AG04450 (cell line): ENCODE data around the gene TBK1. TPM values are rescaled to one million over a fixed set of nuclear protein-coding genes. Genes with fewer than 3 reads are reported as not detected.
A peak's percentile ranks its signal among the peaks of the same experiment; 100 is the strongest.

ENCODE experiments used
- CTCF ChIA-PET: fragments of 300-600, 350-600 bp; formaldehyde crosslinking; extraction: SDS; loops from one replicate; lab custom pipeline; 2022; ENCODE audit warnings: antibody characterized with exemption, inconsistent platforms; lab: Charles Lee
- POLR2A ChIA-PET: fragments of 350-600 bp; formaldehyde crosslinking; extraction: SDS; loops from one replicate; lab custom pipeline; 2021; ENCODE audit warnings: antibody characterized with exemption, inconsistent platforms; lab: Yijun Ruan, JAX
- DNase-seq: peaks from one replicate; pipeline ENCODE4 v3.0.0-alpha.2; 2011; ENCODE audit warnings: low read depth, low spot score
- H3K27ac ChIP-seq: one replicate; pipeline ENCODE4 v1.5.1; 2012; ENCODE audit warnings: low read depth, low read length, control low read depth
- H3K27me3 ChIP-seq: one replicate; pipeline ENCODE4 v1.6.0; 2012; ENCODE audit warnings: low read length; ENCODE audit not compliant: control insufficient read depth, insufficient read depth
- H3K4me3 ChIP-seq: 2 replicates; pipeline ENCODE4 v1.5.1; 2011; ENCODE audit warnings: mild to moderate bottlenecking, low read depth, low read length, control low read depth
- H3K9me3 ChIP-seq: 2 replicates; pipeline ENCODE4 v1.5.1; 2012; ENCODE audit warnings: low read length; ENCODE audit not compliant: control insufficient read depth, insufficient read depth
- polyA plus RNA-seq: library from polyadenylated mRNA; depleted of rRNA; stranded (reverse); fragments of >200 nt; gene quantifications from 2 replicates; pipeline ENCODE4 v1.2.3, GENCODE V29; 2011
- TF ChIP-seq, protein P1 (sequence below): IDR thresholded peaks from 2 replicates; pipeline ENCODE4 v1.5.1; 2011; ENCODE audit warnings: low read depth, low read length, control low read depth, inconsistent platforms

TBK1 gene
- polyA plus RNA-seq, 1 experiment, result 27.2 TPM

DNA sequence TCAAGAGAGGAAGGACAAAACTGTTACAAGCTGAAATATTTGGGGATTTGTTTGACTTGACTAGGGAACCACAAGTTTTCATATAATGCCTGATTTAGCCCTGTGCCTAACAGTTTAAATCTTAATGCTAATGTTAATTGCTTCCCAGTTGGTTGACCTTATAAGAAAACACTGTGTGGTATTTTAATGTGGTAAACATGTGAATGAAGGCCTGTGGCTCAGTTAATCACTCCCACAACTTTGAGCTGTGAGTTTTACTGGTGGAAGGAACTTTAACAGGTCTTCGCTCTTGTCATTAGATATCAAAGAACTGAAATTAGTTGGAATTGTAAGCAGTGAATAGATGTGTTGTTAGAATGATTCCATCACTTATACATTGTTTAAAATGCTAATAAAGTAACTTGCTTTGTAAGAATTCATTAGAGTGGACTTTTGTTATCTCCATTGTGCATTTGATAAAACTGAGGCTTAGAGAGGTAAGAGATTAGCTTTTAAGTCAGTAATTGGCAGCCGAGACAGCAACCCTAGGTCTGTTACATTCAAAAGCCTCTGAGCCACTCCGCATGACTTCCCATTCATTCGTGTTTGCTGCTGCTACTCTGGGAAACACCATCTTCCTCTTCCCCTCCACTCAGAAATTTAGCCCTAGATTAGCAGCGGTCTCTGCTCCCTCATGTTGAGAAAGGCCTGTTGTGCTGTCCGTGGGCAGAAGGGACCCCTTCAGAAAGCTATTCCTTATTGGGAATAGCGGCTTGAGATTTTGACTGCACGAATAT is 1.0 kb upstream of the TBK1 start:
- DNase-seq, result no peak
- H3K27ac ChIP-seq, result peak overlapping the region; percentile 47
- ChIA-PET CTCF (interaction anchor here (0.9 kb wide), 1 partner anchor 9 kb away, joined by 3 read pairs; no protein-coding TSS in a partner anchor), POLR2A (interaction anchor here (0.6 kb wide), 1 partner anchor 13 kb away, joined by 3 read pairs; no protein-coding TSS in a partner anchor)
- H3K4me3 ChIP-seq, result peak overlapping the region; percentile 85
- H3K9me3 ChIP-seq, result no peaks in the 10 kb centered on the region; the same call in 1 of the 2 replicates
- no peaks in the 10 kb centered on the region for H3K27me3 ChIP-seq
- TF ChIP-seq, protein P1, sequence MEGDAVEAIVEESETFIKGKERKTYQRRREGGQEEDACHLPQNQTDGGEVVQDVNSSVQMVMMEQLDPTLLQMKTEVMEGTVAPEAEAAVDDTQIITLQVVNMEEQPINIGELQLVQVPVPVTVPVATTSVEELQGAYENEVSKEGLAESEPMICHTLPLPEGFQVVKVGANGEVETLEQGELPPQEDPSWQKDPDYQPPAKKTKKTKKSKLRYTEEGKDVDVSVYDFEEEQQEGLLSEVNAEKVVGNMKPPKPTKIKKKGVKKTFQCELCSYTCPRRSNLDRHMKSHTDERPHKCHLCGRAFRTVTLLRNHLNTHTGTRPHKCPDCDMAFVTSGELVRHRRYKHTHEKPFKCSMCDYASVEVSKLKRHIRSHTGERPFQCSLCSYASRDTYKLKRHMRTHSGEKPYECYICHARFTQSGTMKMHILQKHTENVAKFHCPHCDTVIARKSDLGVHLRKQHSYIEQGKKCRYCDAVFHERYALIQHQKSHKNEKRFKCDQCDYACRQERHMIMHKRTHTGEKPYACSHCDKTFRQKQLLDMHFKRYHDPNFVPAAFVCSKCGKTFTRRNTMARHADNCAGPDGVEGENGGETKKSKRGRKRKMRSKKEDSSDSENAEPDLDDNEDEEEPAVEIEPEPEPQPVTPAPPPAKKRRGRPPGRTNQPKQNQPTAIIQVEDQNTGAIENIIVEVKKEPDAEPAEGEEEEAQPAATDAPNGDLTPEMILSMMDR, result no peak

DNA sequence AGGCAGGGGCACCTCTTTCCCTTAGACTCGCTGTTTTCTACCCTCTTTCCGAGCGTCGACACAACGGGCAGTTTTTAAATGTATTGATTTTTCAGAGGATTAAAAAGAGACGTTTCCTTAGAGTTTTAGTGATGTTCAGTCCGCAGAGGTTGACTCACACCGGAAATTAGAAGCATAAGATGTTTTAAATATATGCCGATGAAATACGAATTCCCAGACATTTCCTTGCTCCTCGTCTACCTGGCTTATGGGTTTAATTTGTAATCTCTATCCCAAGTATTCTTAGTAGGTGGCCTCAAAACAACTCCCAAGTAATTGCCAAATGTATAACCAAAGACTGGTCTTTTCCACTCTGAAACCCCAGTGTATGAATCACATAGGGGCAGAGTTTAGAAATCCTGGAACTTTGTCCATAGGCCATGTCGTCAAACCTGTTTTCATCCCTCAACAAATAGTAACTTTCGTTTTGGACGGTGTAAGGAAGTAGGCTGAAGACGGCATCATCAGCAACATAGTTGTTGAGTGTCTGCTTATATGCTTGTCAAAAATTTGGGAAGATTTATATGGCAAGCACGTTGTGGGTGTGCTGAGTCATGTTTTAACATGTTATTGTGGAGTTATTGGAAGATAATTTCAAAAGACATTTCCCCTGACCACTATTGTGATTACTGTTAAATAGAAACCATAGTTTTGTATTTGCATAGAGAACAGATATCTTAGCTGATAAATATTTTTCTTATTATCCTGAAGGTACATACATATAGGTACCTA is 824 bp downstream of the TBK1 start:
- TF ChIP-seq, protein P1, result no peak
- Histone ChIP-seq H3K9me3 (no peaks in the 10 kb centered on the region; the same call in 1 of the 2 replicates), H3K27me3 (no peaks in the 10 kb centered on the region), H3K27ac (peak overlapping the region; percentile 98), H3K4me3 (peak overlapping the region; percentile 85)
- DNase-seq, result peak; percentile 41
- ChIA-PET CTCF (interaction anchor here (1.1 kb wide), 1 partner anchor 56 kb away, joined by 5 read pairs; no protein-coding TSS in a partner anchor), POLR2A (no interaction called here)

DNA sequence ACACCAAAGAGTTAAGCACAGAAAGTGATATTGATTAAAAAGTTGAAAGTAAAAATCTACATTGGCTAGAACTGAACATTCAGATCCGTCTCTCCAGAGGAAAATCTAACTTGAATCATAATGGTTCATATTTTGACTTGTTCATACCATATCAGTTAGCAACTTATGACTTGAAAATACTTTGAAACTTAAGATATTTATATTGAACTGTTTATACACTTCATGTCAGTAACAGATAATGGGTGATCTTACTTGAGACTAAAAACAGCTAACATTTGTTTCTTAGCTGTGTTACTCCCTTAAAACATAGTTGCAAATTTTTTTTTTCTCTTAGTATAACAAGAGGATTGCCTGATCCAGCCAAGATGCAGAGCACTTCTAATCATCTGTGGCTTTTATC is 3.6 kb downstream of the TBK1 start:
- Histone ChIP-seq H3K27me3 (no peaks in the 10 kb centered on the region), H3K4me3 (no peak overlapping the region), H3K9me3 (no peaks in the 10 kb centered on the region; the same call in 1 of the 2 replicates), H3K27ac (no peak overlapping the region)
- TF ChIP-seq, protein P1, result no peak
- POLR2A ChIA-PET, result no interaction called here
- DNase-seq, result no peak
- CTCF ChIA-PET, result interaction anchor here (2.0 kb wide), 1 partner anchor 94 kb away, joined by 7 read pairs; no protein-coding TSS in a partner anchor

DNA sequence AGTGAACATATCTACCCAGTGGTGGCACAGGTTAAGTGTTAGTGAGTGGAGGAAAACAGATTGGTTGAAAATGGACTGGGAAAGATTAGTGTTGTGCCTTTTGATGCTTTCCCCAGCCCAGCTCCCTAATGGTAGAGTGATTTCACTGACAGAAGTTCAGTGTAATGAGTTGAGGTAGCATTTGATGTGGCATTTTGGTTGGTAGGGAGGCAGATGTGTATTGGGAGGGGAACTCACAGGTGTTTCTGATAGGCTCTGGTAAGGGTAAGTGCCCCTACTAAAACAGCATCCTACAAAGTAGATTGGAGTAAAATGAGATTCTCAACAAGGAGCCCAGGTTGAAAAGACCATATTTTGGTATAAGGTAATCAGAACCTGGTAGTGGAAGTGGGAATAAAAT is 4.2 kb downstream of the TBK1 start:
- DNase-seq, result no peak
- no peaks in the 10 kb centered on the region for H3K27me3 ChIP-seq
- no peak overlapping the region for H3K4me3 ChIP-seq
- POLR2A ChIA-PET, result no interaction called here
- TF ChIP-seq, protein P1, result no peak
- no peaks in the 10 kb centered on the region; the same call in 1 of the 2 replicates for H3K9me3 ChIP-seq
- CTCF ChIA-PET, result interaction anchor here (2.0 kb wide), 1 partner anchor 93 kb away, joined by 7 read pairs; no protein-coding TSS in a partner anchor
- H3K27ac ChIP-seq, result no peak overlapping the region
